H1 (cell line): ENCODE measurements around the gene LIN54. TPM values are rescaled to one million over a fixed set of nuclear protein-coding genes. Genes with fewer than 3 reads are reported as not detected.

Source experiments
- CTCF ChIA-PET: fragments of 300-600 bp; sonication (Branson Sonifier 250); formaldehyde crosslinking; loops from one replicate; lab custom pipeline; 2021; ENCODE audit not compliant: partially characterized antibody; lab: Charles Lee
- POLR2A ChIA-PET: fragments of 300-600 bp; sonication (Branson Sonifier 250); formaldehyde crosslinking; loops from one replicate; lab custom pipeline; 2021; ENCODE audit warnings: inconsistent platforms; ENCODE audit not compliant: partially characterized antibody; lab: Charles Lee
- DNase-seq, 2 experiments: peaks; one replicate each; pipeline versions ENCODE4 v3.0.0 to v3.0.0-alpha.2; 2010 to 2022; ENCODE audit warnings: low spot score in 2 of 2, low read depth in 1 of 2, mixed read lengths in 1 of 2
- FAIRE-seq: peaks from 2 replicates; lab custom pipeline; 2011; peaks lifted over from hg19 to GRCh38; lab: Jason Lieb, UNC
- H2AFZ ChIP-seq: 2 replicates; pipeline ENCODE4 v1.8.1; 2012; ENCODE audit warnings: low read length, inconsistent platforms
- H2AK5ac ChIP-seq: 2 replicates; pipeline ENCODE4 v1.6.1; 2013; ENCODE audit warnings: low read depth, low read length
- H2BK120ac ChIP-seq: replicated peaks from 2 replicates; pipeline ENCODE3; 2013; ENCODE audit warnings: low read depth, low read length, inconsistent platforms
- H2BK12ac ChIP-seq: 2 replicates; pipeline ENCODE4 v1.6.1; 2013; ENCODE audit warnings: low read depth, low read length
- H2BK15ac ChIP-seq: 2 replicates; pipeline ENCODE4 v1.6.1; 2013; ENCODE audit warnings: low read length
- H2BK20ac ChIP-seq: 2 replicates; pipeline ENCODE4 v1.6.1; 2013; ENCODE audit warnings: low read length
- H2BK5ac ChIP-seq: 2 replicates; pipeline ENCODE4 v1.6.1; 2013; ENCODE audit warnings: low read depth, low read length
- H3K14ac ChIP-seq: 2 replicates; pipeline ENCODE4 v1.6.1; 2013; ENCODE audit warnings: inconsistent platforms; ENCODE audit not compliant: insufficient read length
- H3K18ac ChIP-seq: 2 replicates; pipeline ENCODE4 v1.6.1; 2013; ENCODE audit warnings: low read length; ENCODE audit errors: extremely low read depth
- H3K23ac ChIP-seq: 2 replicates; pipeline ENCODE4 v1.6.1; 2013; ENCODE audit warnings: inconsistent platforms; ENCODE audit not compliant: insufficient read length
- H3K23me2 ChIP-seq: 2 replicates; pipeline ENCODE4 v1.6.1; 2013; ENCODE audit warnings: low read depth, low read length
- H3K27ac ChIP-seq: 2 replicates; pipeline ENCODE4 v1.6.1; 2011; ENCODE audit warnings: low read depth, low read length, inconsistent platforms
- H3K27me3 ChIP-seq, 4 experiments: replicated peaks in 1 of 4; 1 replicate in 1 of 4; 2 replicates in 3 of 4; pipeline versions ENCODE4 v1.6.1 to v1.8.1; 2011 to 2013; ENCODE audit warnings: low read length in 3 of 4, mild to moderate bottlenecking in 3 of 4, inconsistent platforms in 2 of 4, mixed read lengths in 2 of 4, moderate library complexity in 1 of 4; ENCODE audit not compliant: control insufficient read depth in 3 of 4, insufficient read depth in 3 of 4; ENCODE audit errors: extremely low read depth in 1 of 4
- H3K36me3 ChIP-seq, 4 experiments: 2 replicates each; pipeline versions ENCODE4 v1.6.1 to v1.8.1; 2011 to 2013; ENCODE audit warnings: mild to moderate bottlenecking in 4 of 4, low read length in 3 of 4, moderate library complexity in 2 of 4, control low read depth in 1 of 4, inconsistent platforms in 1 of 4; ENCODE audit not compliant: insufficient read depth in 4 of 4, control insufficient read depth in 2 of 4
- H3K4ac ChIP-seq: replicated peaks from 2 replicates; pipeline ENCODE3; 2013; ENCODE audit warnings: low read length, low read depth, mixed read lengths, inconsistent platforms; ENCODE audit not compliant: insufficient read length
- H3K4me1 ChIP-seq, 4 experiments: replicated peaks in 1 of 4; 1 replicate in 1 of 4; 2 replicates in 3 of 4; pipeline versions ENCODE4 v1.6.1 to v1.8.1; 2011 to 2013; ENCODE audit warnings: low read length in 3 of 4, inconsistent platforms in 2 of 4, mixed read lengths in 1 of 4; ENCODE audit not compliant: insufficient read depth in 4 of 4, control insufficient read depth in 3 of 4
- H3K4me2 ChIP-seq, 2 experiments: 2 replicates each; pipeline versions ENCODE4 v1.6.1 to v1.8.1; 2011 to 2013; ENCODE audit warnings: low read depth in 2 of 2, low read length in 2 of 2, control low read depth in 1 of 2, inconsistent platforms in 1 of 2, mild to moderate bottlenecking in 1 of 2; ENCODE audit not compliant: insufficient read depth in 1 of 2
- H3K4me3 ChIP-seq, 4 experiments: fragments of 200-600, 300-600 bp in 1 of 4; sonication (generic), shearing (Covaris generic), sonication (Bioruptor Twin) in 1 of 4; 2 replicates each; pipeline versions ENCODE4 v1.5.1 to v1.8.1; 2011 to 2016; ENCODE audit warnings: low read length in 4 of 4, low read depth in 3 of 4, control low read depth in 2 of 4, inconsistent platforms in 2 of 4, mild to moderate bottlenecking in 2 of 4, mixed read lengths in 1 of 4, moderate library complexity in 1 of 4; ENCODE audit not compliant: insufficient read depth in 2 of 4; ENCODE audit errors: extremely low read depth in 1 of 4
- H3K56ac ChIP-seq: replicated peaks from 2 replicates; pipeline ENCODE3; 2013; ENCODE audit warnings: low read depth, mild to moderate bottlenecking, mixed read lengths, low read length, inconsistent platforms; ENCODE audit not compliant: insufficient read length
- H3K79me1 ChIP-seq: 2 replicates; pipeline ENCODE4 v1.6.1; 2013; ENCODE audit warnings: low read depth, low read length, control low read depth
- H3K79me2 ChIP-seq, 2 experiments: 2 replicates each; pipeline versions ENCODE4 v1.6.1 to v1.8.1; 2012 to 2013; ENCODE audit warnings: low read length in 2 of 2, mild to moderate bottlenecking in 2 of 2, inconsistent platforms in 1 of 2; ENCODE audit not compliant: insufficient read depth in 2 of 2, control insufficient read depth in 1 of 2
- H3K9ac ChIP-seq, 4 experiments: replicated peaks in 1 of 4; 1 replicate in 1 of 4; 2 replicates in 3 of 4; pipeline versions ENCODE4 v1.6.1 to v1.8.1; 2011 to 2013; ENCODE audit warnings: low read depth in 3 of 4, low read length in 3 of 4, control low read depth in 2 of 4, mild to moderate bottlenecking in 2 of 4, moderate library complexity in 2 of 4, inconsistent platforms in 1 of 4; ENCODE audit errors: extremely low read depth in 1 of 4
- H3K9me3 ChIP-seq, 2 experiments: 2 replicates each; pipeline versions ENCODE4 v1.6.1 to v1.8.1; 2012 to 2013; ENCODE audit warnings: mild to moderate bottlenecking in 2 of 2, moderate library complexity in 2 of 2, control low read depth in 1 of 2, inconsistent platforms in 1 of 2, low read depth in 1 of 2, low read length in 1 of 2, mixed read lengths in 1 of 2; ENCODE audit not compliant: insufficient read depth in 2 of 2
- H4K20me1 ChIP-seq, 2 experiments: replicated peaks in 1 of 2; 2 replicates each; pipeline versions ENCODE3 to v1.8.1; 2011 to 2013; ENCODE audit warnings: inconsistent platforms in 2 of 2, low read length in 2 of 2, mild to moderate bottlenecking in 1 of 2; ENCODE audit not compliant: insufficient read depth in 2 of 2, control insufficient read depth in 1 of 2
- H4K5ac ChIP-seq: 2 replicates; pipeline ENCODE4 v1.6.1; 2013; ENCODE audit warnings: low read length, low read depth, mixed read lengths, inconsistent platforms; ENCODE audit not compliant: insufficient read length
- H4K8ac ChIP-seq: 2 replicates; pipeline ENCODE4 v1.8.0; 2013; ENCODE audit warnings: mild to moderate bottlenecking, moderate library complexity, low read length, inconsistent platforms; ENCODE audit not compliant: insufficient read depth; ENCODE audit errors: extremely low read depth
- H4K91ac ChIP-seq: replicated peaks from 2 replicates; pipeline ENCODE3; 2013; ENCODE audit warnings: low read length, mixed read lengths, inconsistent platforms; ENCODE audit not compliant: insufficient read length
- CTBP2 ChIP-seq: IDR thresholded peaks from 2 replicates; pipeline ENCODE4 v1.7.0; 2011; ENCODE audit warnings: borderline replicate concordance, mild to moderate bottlenecking, moderate library complexity, mixed read lengths, low read length; ENCODE audit not compliant: insufficient read depth, insufficient read length
- E2F6 ChIP-seq: IDR thresholded peaks from 2 replicates; pipeline ENCODE4 v1.6.1; 2012; ENCODE audit warnings: inconsistent platforms
- MAX ChIP-seq: IDR thresholded peaks from 2 replicates; pipeline ENCODE4 v1.6.1; 2012; ENCODE audit warnings: inconsistent platforms
- NANOG ChIP-seq: IDR thresholded peaks from 2 replicates; pipeline ENCODE4 v1.6.1; 2011; ENCODE audit warnings: low read length, low read depth, mild to moderate bottlenecking, inconsistent platforms; ENCODE audit not compliant: insufficient read depth, poor library complexity, severe bottlenecking
- NRF1 ChIP-seq: IDR thresholded peaks from 2 replicates; pipeline ENCODE4 v1.6.1; 2011; ENCODE audit warnings: mild to moderate bottlenecking, low read depth, low read length, improper control_type of control experiment
- PHF8 ChIP-seq: fragments of 200-600 bp; sonication (generic); conservative IDR thresholded peaks from 2 replicates; pipeline ENCODE4 v1.7.1; 2012; ENCODE audit warnings: low read depth, mild to moderate bottlenecking, inconsistent platforms, low read length, moderate library complexity
- POLR2A ChIP-seq, 2 experiments: IDR thresholded peaks; 1 replicate in 1 of 2; 2 replicates in 1 of 2; pipeline ENCODE4 v1.6.1; 2011; ENCODE audit warnings: low read depth in 2 of 2, low read length in 2 of 2, mild to moderate bottlenecking in 2 of 2; ENCODE audit errors: control extremely low read depth in 1 of 2
- POU5F1 ChIP-seq: IDR thresholded peaks from 2 replicates; pipeline ENCODE4 v1.6.1; 2011; ENCODE audit warnings: low read depth, mild to moderate bottlenecking, low read length, moderate library complexity
- RFX5 ChIP-seq: IDR thresholded peaks from 2 replicates; pipeline ENCODE4 v1.6.1; 2011; ENCODE audit warnings: low read depth, low read length, improper control_type of control experiment, borderline replicate concordance
- SIX5 ChIP-seq: IDR thresholded peaks from 2 replicates; pipeline ENCODE4 v1.6.1; 2011; ENCODE audit warnings: mild to moderate bottlenecking, low read depth, low read length
- YY1 ChIP-seq: IDR thresholded peaks from 2 replicates; pipeline ENCODE4 v1.6.1; 2011; ENCODE audit warnings: low read depth, mild to moderate bottlenecking, low read length
- ZNF274 ChIP-seq: IDR thresholded peaks from 2 replicates; pipeline ENCODE4 v1.7.0; 2012; ENCODE audit warnings: low read length, borderline replicate concordance; ENCODE audit errors: extremely low read depth
- WGBS, 2 experiments: shearing (Covaris generic) in 1 of 2; methylation state at CpG; one replicate each; pipeline versions ENCODE4 v1.1.6 to v1.1.7; 2013 to 2015; ENCODE audit warnings: low lambda C conversion rate in 2 of 2, mixed read lengths in 2 of 2, inconsistent platforms in 1 of 2, low coverage in 1 of 2, missing lambda C conversion rate in 1 of 2; ENCODE audit not compliant: insufficient replicate concordance in 2 of 2, insufficient coverage in 1 of 2, insufficient read length in 1 of 2; ENCODE audit errors: extremely low coverage in 1 of 2, missing lambda C conversion rate in 1 of 2; 5-methylcytosine and 5-hydroxymethylcytosine counted together
- polyA plus RNA-seq, 7 experiments: library from polyadenylated mRNA; depleted of rRNA in 3 of 7; stranded (reverse) in 5 of 7; unstranded in 2 of 7; fragments of >200 nt in 5 of 7; fragments of 200-250 nt in 2 of 7; gene quantifications; 1 replicate in 5 of 7; 2 replicates in 1 of 7; 4 replicates in 1 of 7; pipeline versions ENCODE4 v1.2.1 to v1.2.3, GENCODE V29; 2011 to 2013; ENCODE audit warnings: missing spikeins in 2 of 7, mixed read lengths in 2 of 7
- total RNA-seq: library from RNA; stranded (reverse); fragmentation: NEBNext Ultra II Directional; extraction: Animal tissue kit (Norgen Biotek cat#: 25700); gene quantifications from 2 replicates; pipeline ENCODE4 v1.2.1, GENCODE V29; 2021

The LIN54 gene
- total and polyA plus RNA-seq, 2 of the 8 experiments (the other 6 are each of a cell fraction or from before 2014, with no cell fraction given), result 5.7 to 11.1 TPM

GRCh38 chr4:82957045-82957444, 53.6 kb downstream of the LIN54 start (continued):
- TF ChIP-seq SIX5, result no peak

GRCh38 chr4:82954212-82954611, 56.4 kb downstream of the LIN54 start:
- no peaks in the 10 kb centered on the region for H3K79me1 ChIP-seq
- no peak overlapping the region for H3K4me3 ChIP-seq
- no peak overlapping the region for H2AK5ac ChIP-seq
- no peak overlapping the region for H2BK20ac ChIP-seq
- H3K27me3 ChIP-seq, result no peaks in the 10 kb centered on the region
- FAIRE-seq (no peak), DNase-seq (no peak)
- H3K4me2 ChIP-seq, result no peak overlapping the region
- WGBS, 2 experiments, result 95% methylated on average over 4 of the region's 4 CpGs; no CpG with 5 or more reads in 1 of the 2 experiments
- no peak overlapping the region for H2BK15ac ChIP-seq
- no peak overlapping the region for H3K9ac ChIP-seq
- no peak overlapping the region for H3K23ac ChIP-seq
- H3K56ac ChIP-seq, result no peak overlapping the region
- H2BK12ac ChIP-seq, result no peak overlapping the region
- H4K5ac ChIP-seq, result no peak overlapping the region
- H3K23me2 ChIP-seq, result no peaks in the 10 kb centered on the region
- POLR2A ChIA-PET, result no interaction called here
- H3K4ac ChIP-seq, result no peak overlapping the region
- H3K4me1 ChIP-seq, result no peaks in the 10 kb centered on the region
- no peak overlapping the region for H2BK120ac ChIP-seq
- no peaks in the 10 kb centered on the region for H3K9me3 ChIP-seq
- H4K8ac ChIP-seq, result no peak overlapping the region
- no peak overlapping the region for H3K27ac ChIP-seq
- H3K79me2 ChIP-seq, result no peaks in the 10 kb centered on the region
- no peak overlapping the region for H2AFZ ChIP-seq
- H2BK5ac ChIP-seq, result no peak overlapping the region
- H4K91ac ChIP-seq, result no peak overlapping the region
- H3K18ac ChIP-seq, result no peak overlapping the region
- no peaks in the 10 kb centered on the region for H4K20me1 ChIP-seq
- H3K14ac ChIP-seq, result no peak overlapping the region
- CTCF ChIA-PET, result no interaction called here
- no peaks in the 10 kb centered on the region for H3K36me3 ChIP-seq
- TF ChIP-seq MAX, result no peak
- TF ChIP-seq NANOG, result no peak
- no peak for TF ChIP-seq SIX5
- TF ChIP-seq POLR2A (IDR thresholded peaks at IDR 0.05; ENCODE audit: control extremely low read depth in 1 of 2, low read depth in 2 of 2, low read length in 2 of 2), result no peak
- no peak for TF ChIP-seq ZNF274
- no peak for TF ChIP-seq NRF1
- no peak for TF ChIP-seq RFX5
- TF ChIP-seq PHF8, result no peak
- TF ChIP-seq CTBP2, result no peak
- no peak for TF ChIP-seq POU5F1
- no peak for TF ChIP-seq YY1
- TF ChIP-seq E2F6, result no peak
